ENCODE data around the gene SLCO1B1. TPM values are rescaled to one million over a fixed set of nuclear protein-coding genes. Genes with fewer than 3 reads are reported as not detected.
"Not testable (repeated sequence)": the region's sequence is repeated elsewhere in the genome, so short reads cannot be mapped to it uniquely, and the experiment has no call there.

Gene SLCO1B1
- total and polyA plus RNA-seq, 2 experiments from 2014 or later = 0.24 to 0.50 TPM

DNA sequence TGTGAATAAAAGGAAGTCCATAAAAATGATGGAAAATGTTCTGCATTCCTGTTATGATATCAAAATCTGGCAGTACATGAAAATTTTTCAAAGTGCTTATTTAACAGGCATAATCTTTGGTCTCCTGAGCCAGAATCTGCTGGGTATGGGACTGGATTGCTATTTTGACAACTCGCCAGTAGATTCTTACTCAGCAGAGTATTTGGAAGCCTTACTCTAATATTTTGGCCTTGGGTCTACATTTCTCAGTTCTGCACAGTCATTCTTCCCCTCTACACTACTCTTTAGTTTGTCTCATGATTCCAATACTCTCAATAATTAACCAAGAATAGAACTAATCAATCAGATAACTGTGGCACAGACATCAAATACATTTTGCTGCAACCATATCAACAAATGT, 1.1 kb upstream of the SLCO1B1 start:
- TF ChIP-seq EZH2 (IDR thresholded peaks at IDR 0.05; ENCODE audit: low read depth, unreplicated experiment) (no peak), STAT1 (IDR thresholded peaks at IDR 0.05; ENCODE audit: unreplicated experiment) (no peak), CREB1 (CRISPR knock-in tag; IDR thresholded peaks at IDR 0.05; ENCODE audit: low read depth) (no peak), EZH2phosphoT487 (IDR thresholded peaks at IDR 0.05; ENCODE audit: unreplicated experiment) (no peak)
- TF ChIP-seq, protein P1, sequence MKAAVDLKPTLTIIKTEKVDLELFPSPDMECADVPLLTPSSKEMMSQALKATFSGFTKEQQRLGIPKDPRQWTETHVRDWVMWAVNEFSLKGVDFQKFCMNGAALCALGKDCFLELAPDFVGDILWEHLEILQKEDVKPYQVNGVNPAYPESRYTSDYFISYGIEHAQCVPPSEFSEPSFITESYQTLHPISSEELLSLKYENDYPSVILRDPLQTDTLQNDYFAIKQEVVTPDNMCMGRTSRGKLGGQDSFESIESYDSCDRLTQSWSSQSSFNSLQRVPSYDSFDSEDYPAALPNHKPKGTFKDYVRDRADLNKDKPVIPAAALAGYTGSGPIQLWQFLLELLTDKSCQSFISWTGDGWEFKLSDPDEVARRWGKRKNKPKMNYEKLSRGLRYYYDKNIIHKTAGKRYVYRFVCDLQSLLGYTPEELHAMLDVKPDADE (IDR thresholded peaks at IDR 0.05) = no peak
- no peak for ATAC-seq
- Histone ChIP-seq H3K4me3 (no peak overlapping the region), H2AFZ (no peak overlapping the region), H3K79me2 (replicated peaks; ENCODE audit: insufficient read depth) (no peaks in the 10 kb centered on the region), H3K4me1 (ENCODE audit: insufficient read depth) (no peaks in the 10 kb centered on the region), H3K36me3 (ENCODE audit: insufficient read depth) (no peaks in the 10 kb centered on the region), H3F3A (replicated peaks; ENCODE audit: low read depth) (no peaks in the 10 kb centered on the region), H3K27me3 (ENCODE audit: insufficient read depth) (no peaks in the 10 kb centered on the region), H3K9me2 (ENCODE audit: insufficient read depth) (peaks cover 5% of the 10 kb centered on the region), H3K4me2 (no peak overlapping the region), H4K20me1 (replicated peaks; ENCODE audit: insufficient read depth) (no peaks in the 10 kb centered on the region), H3K27ac (ENCODE audit: low read depth) (no peak overlapping the region)
- no peak overlapping the region for H3K27ac Mint-ChIP-seq
- H3K4me1 Mint-ChIP-seq = no peaks in the 10 kb centered on the region
- DNase-seq (ENCODE audit: low spot score) = no peak
- H3K27me3 Mint-ChIP-seq (ENCODE audit: insufficient read depth, low read depth, poor library complexity) = no peaks in the 10 kb centered on the region
- no peaks in the 10 kb centered on the region for H3K36me3 Mint-ChIP-seq (ENCODE audit: low read depth)
- no peak overlapping the region for H3K4me3 Mint-ChIP-seq
- peaks cover 2% of the 10 kb centered on the region; the same call in 2 of the 3 replicates for H3K9me3 Mint-ChIP-seq

DNA sequence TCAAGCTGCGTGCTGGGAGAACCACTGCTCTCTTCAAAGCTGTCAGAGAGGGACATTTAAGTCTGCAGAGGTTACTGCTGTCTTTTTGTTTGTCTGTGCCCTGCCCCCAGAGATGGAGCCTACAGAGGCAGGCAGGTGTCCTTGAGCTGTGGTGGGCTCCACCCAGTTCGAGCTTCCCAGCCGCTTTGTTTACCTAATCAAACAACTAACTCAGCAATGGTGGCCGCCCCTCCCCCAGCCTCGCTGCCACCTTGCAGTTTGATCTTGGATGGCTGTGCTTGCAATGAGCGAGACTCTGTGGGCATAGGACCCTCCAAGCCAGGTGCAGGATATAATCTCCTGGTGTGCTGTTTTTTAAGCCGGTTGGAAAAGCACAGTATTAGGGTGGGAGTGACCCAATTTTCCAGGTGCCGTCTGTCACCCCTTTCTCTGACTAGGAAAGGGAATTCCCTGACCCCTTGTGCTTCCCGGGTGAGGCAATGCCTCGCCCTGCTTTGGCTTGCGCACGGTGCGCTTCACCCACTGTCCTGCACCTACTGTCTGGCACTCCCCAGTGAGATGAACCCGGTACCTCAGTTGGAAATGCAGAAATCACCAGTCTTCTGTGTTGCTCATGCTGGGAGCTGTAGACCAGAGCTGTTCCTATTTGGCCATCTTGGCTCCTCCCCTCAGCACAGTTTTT, 6.5 kb downstream of the SLCO1B1 start:
- H3K27me3 ChIP-seq (ENCODE audit: insufficient read depth); ATAC-seq: not testable (repeated sequence)

DNA sequence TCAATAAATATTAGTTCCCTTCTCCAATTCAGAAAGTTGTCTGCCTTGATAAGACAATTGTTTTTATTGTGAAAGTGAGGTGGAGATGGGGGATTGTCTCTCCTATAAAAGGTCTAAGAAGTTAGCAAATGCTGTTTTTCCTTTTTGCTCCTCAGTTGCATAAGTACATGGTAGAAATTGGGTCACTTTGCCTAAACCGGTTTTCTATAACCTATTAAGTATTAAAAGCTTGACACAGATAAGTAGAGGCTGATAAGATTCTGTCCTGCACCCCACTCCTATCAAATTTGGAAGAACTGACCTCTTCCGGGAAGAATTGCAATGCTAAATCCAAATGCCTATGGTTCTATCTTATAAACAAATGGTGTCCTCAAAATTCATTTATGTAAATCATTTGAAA, 7.0 kb downstream of the SLCO1B1 start:
- no peaks in the 10 kb centered on the region for H3K4me1 Mint-ChIP-seq
- Histone ChIP-seq H3K4me3 (no peak overlapping the region), H3K4me2 (no peak overlapping the region), H3F3A (replicated peaks; ENCODE audit: low read depth) (no peaks in the 10 kb centered on the region), H3K27me3 (ENCODE audit: insufficient read depth) (no peaks in the 10 kb centered on the region), H3K27ac (ENCODE audit: low read depth) (no peak overlapping the region), H3K4me1 (ENCODE audit: insufficient read depth) (no peaks in the 10 kb centered on the region), H3K36me3 (ENCODE audit: insufficient read depth) (peaks cover 7% of the 10 kb centered on the region; the same call in 1 of the 2 replicates), H4K20me1 (replicated peaks; ENCODE audit: insufficient read depth) (no peaks in the 10 kb centered on the region), H3K9me2 (ENCODE audit: insufficient read depth) (no peaks in the 10 kb centered on the region), H3K79me2 (replicated peaks; ENCODE audit: insufficient read depth) (no peaks in the 10 kb centered on the region), H2AFZ (no peak overlapping the region)
- H3K27me3 Mint-ChIP-seq (ENCODE audit: insufficient read depth, low read depth, poor library complexity) = no peaks in the 10 kb centered on the region
- no peak overlapping the region for H3K27ac Mint-ChIP-seq
- no peak overlapping the region for H3K4me3 Mint-ChIP-seq
- ATAC-seq (no peak), DNase-seq (ENCODE audit: low spot score) (no peak)
- peaks cover 12% of the 10 kb centered on the region; the same call in 2 of the 3 replicates for H3K36me3 Mint-ChIP-seq (ENCODE audit: low read depth)
- H3K9me3 Mint-ChIP-seq = peaks cover 31% of the 10 kb centered on the region
- TF ChIP-seq STAT1 (IDR thresholded peaks at IDR 0.05; ENCODE audit: unreplicated experiment) = no peak
- TF ChIP-seq ZNF331 (CRISPR knock-in tag; IDR thresholded peaks at IDR 0.05; ENCODE audit: low read depth) = no peak
- TF ChIP-seq, protein P2, sequence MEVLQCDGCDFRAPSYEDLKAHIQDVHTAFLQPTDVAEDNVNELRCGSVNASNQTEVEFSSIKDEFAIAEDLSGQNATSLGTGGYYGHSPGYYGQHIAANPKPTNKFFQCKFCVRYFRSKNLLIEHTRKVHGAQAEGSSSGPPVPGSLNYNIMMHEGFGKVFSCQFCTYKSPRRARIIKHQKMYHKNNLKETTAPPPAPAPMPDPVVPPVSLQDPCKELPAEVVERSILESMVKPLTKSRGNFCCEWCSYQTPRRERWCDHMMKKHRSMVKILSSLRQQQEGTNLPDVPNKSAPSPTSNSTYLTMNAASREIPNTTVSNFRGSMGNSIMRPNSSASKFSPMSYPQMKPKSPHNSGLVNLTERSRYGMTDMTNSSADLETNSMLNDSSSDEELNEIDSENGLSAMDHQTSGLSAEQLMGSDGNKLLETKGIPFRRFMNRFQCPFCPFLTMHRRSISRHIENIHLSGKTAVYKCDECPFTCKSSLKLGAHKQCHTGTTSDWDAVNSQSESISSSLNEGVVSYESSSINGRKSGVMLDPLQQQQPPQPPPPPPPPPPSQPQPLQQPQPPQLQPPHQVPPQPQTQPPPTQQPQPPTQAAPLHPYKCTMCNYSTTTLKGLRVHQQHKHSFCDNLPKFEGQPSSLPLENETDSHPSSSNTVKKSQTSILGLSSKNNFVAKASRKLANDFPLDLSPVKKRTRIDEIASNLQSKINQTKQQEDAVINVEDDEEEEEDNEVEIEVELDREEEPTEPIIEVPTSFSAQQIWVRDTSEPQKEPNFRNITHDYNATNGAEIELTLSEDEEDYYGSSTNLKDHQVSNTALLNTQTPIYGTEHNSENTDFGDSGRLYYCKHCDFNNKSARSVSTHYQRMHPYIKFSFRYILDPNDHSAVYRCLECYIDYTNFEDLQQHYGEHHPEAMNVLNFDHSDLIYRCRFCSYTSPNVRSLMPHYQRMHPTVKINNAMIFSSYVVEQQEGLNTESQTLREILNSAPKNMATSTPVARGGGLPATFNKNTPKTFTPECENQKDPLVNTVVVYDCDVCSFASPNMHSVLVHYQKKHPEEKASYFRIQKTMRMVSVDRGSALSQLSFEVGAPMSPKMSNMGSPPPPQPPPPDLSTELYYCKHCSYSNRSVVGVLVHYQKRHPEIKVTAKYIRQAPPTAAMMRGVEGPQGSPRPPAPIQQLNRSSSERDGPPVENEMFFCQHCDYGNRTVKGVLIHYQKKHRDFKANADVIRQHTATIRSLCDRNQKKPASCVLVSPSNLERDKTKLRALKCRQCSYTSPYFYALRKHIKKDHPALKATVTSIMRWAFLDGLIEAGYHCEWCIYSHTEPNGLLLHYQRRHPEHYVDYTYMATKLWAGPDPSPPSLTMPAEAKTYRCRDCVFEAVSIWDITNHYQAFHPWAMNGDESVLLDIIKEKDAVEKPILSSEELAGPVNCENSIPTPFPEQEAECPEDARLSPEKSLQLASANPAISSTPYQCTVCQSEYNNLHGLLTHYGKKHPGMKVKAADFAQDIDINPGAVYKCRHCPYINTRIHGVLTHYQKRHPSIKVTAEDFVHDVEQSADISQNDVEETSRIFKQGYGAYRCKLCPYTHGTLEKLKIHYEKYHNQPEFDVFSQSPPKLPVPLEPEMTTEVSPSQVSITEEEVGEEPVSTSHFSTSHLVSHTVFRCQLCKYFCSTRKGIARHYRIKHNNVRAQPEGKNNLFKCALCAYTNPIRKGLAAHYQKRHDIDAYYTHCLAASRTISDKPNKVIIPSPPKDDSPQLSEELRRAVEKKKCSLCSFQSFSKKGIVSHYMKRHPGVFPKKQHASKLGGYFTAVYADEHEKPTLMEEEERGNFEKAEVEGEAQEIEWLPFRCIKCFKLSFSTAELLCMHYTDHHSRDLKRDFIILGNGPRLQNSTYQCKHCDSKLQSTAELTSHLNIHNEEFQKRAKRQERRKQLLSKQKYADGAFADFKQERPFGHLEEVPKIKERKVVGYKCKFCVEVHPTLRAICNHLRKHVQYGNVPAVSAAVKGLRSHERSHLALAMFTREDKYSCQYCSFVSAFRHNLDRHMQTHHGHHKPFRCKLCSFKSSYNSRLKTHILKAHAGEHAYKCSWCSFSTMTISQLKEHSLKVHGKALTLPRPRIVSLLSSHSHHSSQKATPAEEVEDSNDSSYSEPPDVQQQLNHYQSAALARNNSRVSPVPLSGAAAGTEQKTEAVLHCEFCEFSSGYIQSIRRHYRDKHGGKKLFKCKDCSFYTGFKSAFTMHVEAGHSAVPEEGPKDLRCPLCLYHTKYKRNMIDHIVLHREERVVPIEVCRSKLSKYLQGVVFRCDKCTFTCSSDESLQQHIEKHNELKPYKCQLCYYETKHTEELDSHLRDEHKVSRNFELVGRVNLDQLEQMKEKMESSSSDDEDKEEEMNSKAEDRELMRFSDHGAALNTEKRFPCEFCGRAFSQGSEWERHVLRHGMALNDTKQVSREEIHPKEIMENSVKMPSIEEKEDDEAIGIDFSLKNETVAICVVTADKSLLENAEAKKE (CRISPR knock-in tag; IDR thresholded peaks at IDR 0.05) = no peak

More for the DNA sequence above, 6.5 kb downstream of the SLCO1B1 start:
- not testable (repeated sequence) for H3K4me1 ChIP-seq (ENCODE audit: insufficient read depth); H3K27ac Mint-ChIP-seq; H3K4me2 ChIP-seq; H3K4me1 Mint-ChIP-seq; H2AFZ ChIP-seq; H3K4me3 ChIP-seq; H3K36me3 ChIP-seq (ENCODE audit: insufficient read depth); H3K27ac ChIP-seq (ENCODE audit: low read depth); H3K9me2 ChIP-seq (ENCODE audit: insufficient read depth); DNase-seq (ENCODE audit: low spot score); H3F3A ChIP-seq (replicated peaks; ENCODE audit: low read depth); H3K4me3 Mint-ChIP-seq; H3K27me3 Mint-ChIP-seq (ENCODE audit: insufficient read depth, low read depth, poor library complexity); H3K79me2 ChIP-seq (replicated peaks; ENCODE audit: insufficient read depth); H4K20me1 ChIP-seq (replicated peaks; ENCODE audit: insufficient read depth)
- peaks cover 31% of the 10 kb centered on the region for H3K9me3 Mint-ChIP-seq
- peaks cover 12% of the 10 kb centered on the region; the same call in 2 of the 3 replicates for H3K36me3 Mint-ChIP-seq (ENCODE audit: low read depth)

Data from GM23338 (cell line).